NCI-H1105 (cell line): ENCODE data around the gene SLC35F3.
"Not testable (repeated sequence)": the region's sequence is repeated elsewhere in the genome, so short reads cannot be mapped to it uniquely, and the experiment has no call there.

Experiments used
- DNase-seq: peaks from one replicate; lab custom pipeline; 2025; lab: John Stamatoyannopoulos, UW

The SLC35F3 gene

GRCh38 chr1:234197839-234198238 is 293.4 kb downstream of the SLC35F3 start:
- no peak for DNase-seq

GRCh38 chr1:234199476-234200127 is 295.1 kb downstream of the SLC35F3 start:
- DNase-seq, result no peak

- DNase-seq, result no peak
Measured at GRCh38 chr1:234200566-234200965, 296.1 kb downstream of the SLC35F3 start.

GRCh38 chr1:234201600-234201999 is 297.1 kb downstream of the SLC35F3 start:
- DNase-seq, result no peak

DNA sequence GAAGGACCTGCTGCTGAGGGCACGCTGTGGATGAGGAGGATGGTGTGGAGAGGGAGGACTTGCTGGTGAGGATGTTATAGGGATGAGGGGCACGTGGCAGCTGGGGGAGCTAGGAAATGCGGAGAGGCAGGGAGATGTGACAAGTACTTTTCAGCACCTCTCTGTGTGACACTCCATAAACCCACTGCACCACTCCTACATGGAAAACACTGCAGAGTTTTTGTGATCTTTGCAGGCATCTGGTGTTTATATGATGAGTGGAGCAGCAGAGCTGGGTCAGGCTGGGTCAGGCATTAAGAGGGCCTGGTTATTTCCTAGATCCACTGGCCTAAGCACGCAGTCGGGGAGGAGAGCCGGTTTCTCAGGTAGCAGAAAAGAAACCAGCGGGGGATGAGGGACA is 301.5 kb downstream of the SLC35F3 start:
- DNase-seq, result no peak

DNA sequence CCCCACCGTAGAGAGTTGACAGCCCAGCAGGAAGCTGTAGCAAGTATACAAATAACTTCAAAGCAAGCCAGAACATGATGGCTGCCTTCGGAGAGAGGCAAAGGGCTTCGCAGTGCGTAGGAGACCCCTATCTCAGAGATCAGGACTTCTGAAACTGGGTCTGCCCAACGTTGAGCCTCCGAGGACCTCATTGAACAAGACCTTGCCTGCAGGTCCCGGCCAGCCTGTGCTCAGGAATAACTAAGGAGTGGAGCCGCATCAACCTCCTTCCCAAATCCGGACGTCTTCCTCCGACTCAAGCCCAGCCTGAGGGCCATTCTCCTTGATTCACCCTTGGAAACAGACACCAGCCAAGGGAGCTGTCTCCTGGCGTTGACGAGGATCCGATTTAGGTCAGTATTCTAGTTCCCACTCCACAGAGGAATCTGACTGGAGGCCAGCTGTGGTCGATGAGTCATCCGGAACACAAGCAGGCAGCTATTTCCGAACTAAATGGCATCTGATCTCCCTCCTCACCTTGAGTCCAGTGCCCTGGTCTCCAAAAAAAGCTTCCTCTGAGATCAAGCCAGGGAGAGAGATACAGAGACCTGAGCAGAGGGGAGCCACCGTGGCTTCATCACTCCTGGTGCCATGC is 302.3 kb downstream of the SLC35F3 start:
- no peak for DNase-seq

- no peak for DNase-seq
Measured at GRCh38 chr1:234208351-234208750, 303.9 kb downstream of the SLC35F3 start.

DNA sequence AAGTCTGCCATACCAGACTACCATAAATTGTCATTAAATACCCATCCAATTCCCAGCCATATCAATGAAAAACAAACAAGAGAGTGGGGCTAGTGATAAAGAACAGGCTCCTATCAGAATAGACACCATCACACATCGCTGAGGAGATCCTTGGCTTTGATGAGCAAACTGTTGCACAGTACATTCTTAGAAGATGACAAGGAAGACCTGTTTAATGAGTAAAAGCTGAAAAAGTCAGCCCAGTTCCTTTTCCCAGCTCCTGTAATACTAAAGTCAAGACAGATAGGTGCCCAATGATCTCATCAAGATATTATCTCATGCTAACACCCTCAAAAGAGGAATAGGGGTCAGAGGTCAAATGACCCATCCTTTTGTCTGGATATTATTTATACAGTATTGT is 304.3 kb downstream of the SLC35F3 start:
- DNase-seq, result no peak

GRCh38 chr1:234210429-234210828 is 306.0 kb downstream of the SLC35F3 start:
- not testable (repeated sequence) for DNase-seq

- not testable (repeated sequence) for DNase-seq
Measured at GRCh38 chr1:234211855-234212254, 307.4 kb downstream of the SLC35F3 start.

- peak; percentile 24 for DNase-seq
Measured at GRCh38 chr1:234212764-234213657, 308.5 kb downstream of the SLC35F3 start.

DNA sequence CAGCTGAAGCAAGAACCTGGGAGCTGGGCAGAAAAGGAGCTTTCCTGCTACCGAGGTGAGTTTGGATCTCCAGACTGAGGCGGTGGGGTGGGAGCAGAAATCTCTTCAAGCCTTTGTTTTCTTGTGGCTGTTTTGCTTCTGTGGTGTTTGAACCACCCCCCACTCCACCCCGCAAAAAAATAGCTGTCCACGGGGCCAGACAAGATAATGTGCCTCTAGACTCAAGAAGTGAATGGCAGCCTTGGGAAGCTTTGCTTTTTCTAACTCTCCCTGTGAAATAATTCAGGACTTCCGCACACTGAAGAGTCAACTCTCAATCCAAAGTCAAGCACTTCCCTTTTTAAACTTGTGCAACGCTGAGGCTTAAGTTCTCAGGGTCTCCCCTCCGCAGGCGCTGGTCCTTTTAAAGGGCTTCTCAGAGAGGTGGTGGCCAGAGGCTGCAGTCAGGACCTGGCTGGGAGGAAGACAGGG is 309.2 kb downstream of the SLC35F3 start:
- DNase-seq, result no peak

GRCh38 chr1:234214129-234214910 is 309.8 kb downstream of the SLC35F3 start:
- no peak for DNase-seq

DNA sequence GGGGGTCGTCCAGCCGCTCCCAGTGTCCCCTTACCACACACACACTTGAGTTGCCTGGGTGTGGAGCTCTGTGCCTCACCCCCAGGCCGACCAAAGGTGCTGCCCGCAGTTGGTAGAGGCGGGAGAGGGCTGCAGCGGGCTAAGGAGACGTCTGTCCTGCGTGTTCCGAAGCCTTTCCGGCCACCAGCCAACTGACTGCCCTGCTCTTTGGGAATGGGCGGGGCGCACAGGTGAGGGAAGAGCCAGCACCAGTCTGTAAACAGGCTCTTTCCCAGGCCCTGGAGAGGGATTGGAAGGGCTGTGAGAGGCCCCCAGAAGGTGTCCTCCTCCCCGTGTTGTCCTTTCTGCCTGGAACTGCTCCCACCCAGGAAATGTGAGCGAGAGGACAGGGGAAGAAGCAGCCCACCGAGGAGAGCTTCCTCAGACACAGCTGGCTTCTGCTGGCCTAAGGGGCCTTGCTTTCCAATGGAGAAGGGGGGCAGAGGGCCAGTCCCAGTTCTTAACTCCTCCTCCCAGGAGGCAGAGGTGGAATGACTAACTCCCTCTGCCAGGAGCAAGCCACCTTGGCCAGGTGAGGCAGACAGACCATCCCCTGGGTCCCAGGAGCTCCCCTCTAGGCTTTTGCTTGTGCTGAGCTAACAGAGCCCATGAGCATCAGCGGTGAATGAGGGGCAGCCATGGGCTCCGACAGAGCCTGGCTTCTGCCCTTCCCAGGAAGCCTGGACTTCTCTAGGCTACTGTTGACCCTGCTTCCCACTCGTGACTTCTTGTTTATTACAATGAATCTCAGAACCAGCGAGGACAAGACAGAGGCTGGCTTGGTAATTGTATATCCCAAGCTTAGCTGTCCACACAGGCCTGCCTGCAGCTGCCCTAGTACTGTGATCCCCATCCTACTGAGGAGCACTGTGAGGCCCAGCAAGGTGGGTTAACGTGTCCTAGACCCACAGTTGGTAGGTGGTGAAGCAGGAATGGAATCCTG is 310.7 kb downstream of the SLC35F3 start:
- DNase-seq, result no peak

- no peak for DNase-seq
Measured at GRCh38 chr1:234216116-234216703, 311.7 kb downstream of the SLC35F3 start.

DNA sequence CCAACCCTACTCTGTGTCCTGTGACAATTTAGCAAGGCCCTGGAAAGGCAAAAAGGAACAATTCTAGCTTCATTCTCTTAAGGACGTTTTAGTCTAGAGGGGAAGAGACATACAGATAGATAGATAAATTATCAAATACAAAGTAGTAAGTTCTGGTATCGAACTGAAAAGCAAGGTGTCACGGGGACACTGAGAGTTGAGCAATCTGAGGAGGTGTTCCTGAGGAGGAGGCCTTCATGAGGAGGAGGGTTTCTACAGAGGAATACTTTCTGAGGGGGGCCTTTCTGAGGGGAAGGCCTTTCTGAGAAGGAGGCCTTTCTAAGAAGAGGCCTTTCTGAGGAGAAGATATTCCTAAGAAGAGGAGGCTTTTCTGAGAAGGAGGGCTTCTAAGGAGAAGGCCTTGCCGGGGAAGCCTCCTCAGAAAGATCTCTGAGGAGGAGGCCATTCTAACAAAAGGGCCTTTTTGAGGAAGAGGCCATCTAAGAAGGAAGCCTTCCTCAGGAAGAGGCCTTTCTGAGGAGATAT is 312.9 kb downstream of the SLC35F3 start:
- no peak for DNase-seq

DNA sequence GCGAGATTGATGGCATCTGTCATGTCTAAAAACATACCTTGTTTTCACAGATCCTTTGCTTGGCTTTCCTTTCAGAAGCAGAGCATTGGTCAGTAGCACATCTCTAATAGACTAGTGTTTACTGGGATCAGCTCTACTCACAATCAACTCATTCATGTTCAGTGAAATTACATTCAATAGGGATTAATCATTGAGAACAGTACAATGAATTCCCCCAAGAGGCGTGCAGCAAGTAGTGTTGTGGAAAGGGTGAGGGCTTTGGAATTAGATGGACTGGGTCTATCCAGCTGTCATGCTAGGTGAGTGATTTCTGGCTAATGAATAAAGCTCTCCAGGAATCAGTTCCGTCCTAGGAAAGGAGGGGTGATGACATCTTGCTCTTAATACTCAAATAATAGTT is 313.6 kb downstream of the SLC35F3 start:
- no peak for DNase-seq

DNA sequence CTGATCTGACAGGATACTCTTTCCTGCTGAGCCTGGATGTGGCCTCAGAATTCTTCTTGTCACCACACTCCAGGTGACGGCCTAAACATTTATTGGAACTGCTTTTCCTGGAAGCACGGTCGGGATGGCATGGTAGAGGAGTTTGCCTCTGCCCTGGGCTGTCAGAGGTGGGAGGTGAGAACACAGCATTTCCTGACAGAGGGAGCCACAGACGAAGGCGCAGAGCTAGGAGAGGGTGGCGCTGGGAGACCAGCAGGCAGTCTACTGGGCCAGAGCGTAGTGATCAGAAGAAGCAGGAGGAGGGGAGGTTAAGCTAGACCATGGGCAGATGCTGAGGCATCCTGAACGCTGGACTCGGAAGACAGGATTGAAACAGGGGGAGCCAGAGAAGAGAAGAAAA is 315.2 kb downstream of the SLC35F3 start:
- no peak for DNase-seq

DNA sequence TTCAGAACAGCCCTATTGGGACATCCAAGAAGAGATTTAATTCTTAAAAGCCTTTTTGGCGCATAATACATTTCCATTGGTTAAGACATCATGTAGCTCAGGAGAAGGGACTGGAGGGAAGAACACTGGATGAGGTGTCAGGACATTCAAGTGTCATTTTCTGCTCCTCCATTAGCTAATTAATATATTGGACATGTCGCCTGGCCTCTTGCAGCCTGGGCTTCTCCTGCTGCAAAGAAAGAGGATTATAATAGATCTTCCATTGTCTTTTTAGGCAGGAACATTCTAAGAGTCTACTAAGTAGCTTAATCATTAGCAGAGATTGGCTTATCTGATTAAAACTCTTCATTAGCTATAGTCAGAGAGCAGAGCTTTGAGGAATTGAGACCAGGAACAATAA is 317.1 kb downstream of the SLC35F3 start:
- no peak for DNase-seq
